Neural cell (in vitro differentiated cells): ENCODE measurements around the gene TRIM72. TPM values are rescaled to one million over a fixed set of nuclear protein-coding genes. Genes with fewer than 3 reads are reported as not detected.

ENCODE experiments used
- H2AFZ ChIP-seq: fragments of 200-600, 300-800 bp; sonication (generic), shearing (Covaris generic); 2 replicates; pipeline ENCODE4 v1.6.0; 2014; ENCODE audit warnings: low read depth, mild to moderate bottlenecking, antibody characterized with exemption, low read length, moderate library complexity
- H3F3A ChIP-seq: fragments of 200-600 bp; shearing (Covaris generic); 2 replicates; pipeline ENCODE4 v1.6.1; 2016; ENCODE audit warnings: mild to moderate bottlenecking, moderate library complexity, mixed read lengths, antibody characterized with exemption, low read length; ENCODE audit not compliant: insufficient read depth, poor library complexity, severe bottlenecking
- H3K27ac ChIP-seq: fragments of 200-600, 300-800 bp; sonication (generic), shearing (Covaris generic); 2 replicates; pipeline ENCODE4 v1.5.1; 2014; ENCODE audit warnings: mild to moderate bottlenecking, low read length, moderate library complexity
- H3K27me3 ChIP-seq: fragments of 300-800, 200-600 bp; sonication (generic), shearing (Covaris generic); 2 replicates; pipeline ENCODE4 v1.6.0; 2014; ENCODE audit warnings: mild to moderate bottlenecking, low read depth, low read length, moderate library complexity; ENCODE audit not compliant: insufficient read depth
- H3K36me3 ChIP-seq: fragments of 300-800, 200-600 bp; sonication (generic), shearing (Covaris generic); 2 replicates; pipeline ENCODE4 v1.5.1; 2014; ENCODE audit warnings: mild to moderate bottlenecking, antibody characterized with exemption, low read length, moderate library complexity; ENCODE audit not compliant: insufficient read depth
- H3K4me2 ChIP-seq: fragments of 300-800, 200-600 bp; sonication (generic), shearing (Covaris generic); 2 replicates; pipeline ENCODE4 v1.6.0; 2014; ENCODE audit warnings: mild to moderate bottlenecking, low read length
- H3K4me3 ChIP-seq: fragments of 300-800, 200-600 bp; sonication (generic), shearing (Covaris generic); 2 replicates; pipeline ENCODE4 v1.5.1; 2014; ENCODE audit warnings: mild to moderate bottlenecking, low read length, moderate library complexity
- H3K79me2 ChIP-seq: fragments of 200-600 bp; shearing (Covaris generic); replicated peaks from 2 replicates; pipeline ENCODE4 v1.6.0; 2014; ENCODE audit warnings: mild to moderate bottlenecking, low read length, moderate library complexity; ENCODE audit not compliant: insufficient read depth
- H3K9ac ChIP-seq: fragments of 300-800, 200-600 bp; sonication (generic), shearing (Covaris generic); 2 replicates; pipeline ENCODE4 v1.6.1; 2016; ENCODE audit warnings: mild to moderate bottlenecking, low read length, mixed read lengths
- H3K9me2 ChIP-seq: fragments of 200-600 bp; shearing (Covaris generic); 2 replicates; pipeline ENCODE4 v1.6.1; 2016; ENCODE audit warnings: mild to moderate bottlenecking, low read length, mixed read lengths; ENCODE audit not compliant: insufficient read depth
- H3K9me3 ChIP-seq: fragments of 200-600, 300-800 bp; sonication (generic), shearing (Covaris generic); 2 replicates; pipeline ENCODE4 v1.6.1; 2016; ENCODE audit warnings: mild to moderate bottlenecking, mixed run types, low read length, moderate library complexity, mixed read lengths
- H4K20me1 ChIP-seq: fragments of 200-600 bp; shearing (Covaris generic); 2 replicates; pipeline ENCODE4 v1.6.1; 2016; ENCODE audit warnings: mild to moderate bottlenecking, mixed run types; ENCODE audit not compliant: insufficient read depth
- EP300 ChIP-seq: fragments of 450-650 bp; conservative IDR thresholded peaks from 2 replicates; pipeline ENCODE4 v1.6.1; 2014; ENCODE audit warnings: antibody characterized with exemption, mild to moderate bottlenecking, moderate library complexity; ENCODE audit not compliant: poor library complexity, severe bottlenecking
- EZH2 ChIP-seq: fragments of 200-600, 300-800 bp; shearing (Covaris generic), sonication (generic); IDR thresholded peaks from 2 replicates; pipeline ENCODE4 v1.6.1; 2014; ENCODE audit warnings: antibody characterized with exemption, low read length, borderline replicate concordance, mild to moderate bottlenecking; ENCODE audit not compliant: insufficient read depth, poor library complexity, severe bottlenecking
- MXI1 ChIP-seq: fragments of 450-650 bp; conservative IDR thresholded peaks from 2 replicates; pipeline ENCODE4 v1.6.1; 2014; ENCODE audit warnings: antibody characterized with exemption, mild to moderate bottlenecking; ENCODE audit not compliant: poor library complexity, severe bottlenecking
- POLR2AphosphoS5 ChIP-seq: IDR thresholded peaks from 2 replicates; pipeline ENCODE4 v1.6.1; 2012
- RAD21 ChIP-seq: fragments of 450-650 bp; conservative IDR thresholded peaks from 2 replicates; pipeline ENCODE4 v1.6.1; 2014; ENCODE audit warnings: antibody characterized with exemption, mild to moderate bottlenecking, moderate library complexity
- SMC3 ChIP-seq: fragments of 450-650 bp; conservative IDR thresholded peaks from 2 replicates; pipeline ENCODE4 v1.6.1; 2014; ENCODE audit warnings: antibody characterized with exemption, mild to moderate bottlenecking, moderate library complexity; ENCODE audit not compliant: poor library complexity
- TAF1 ChIP-seq: IDR thresholded peaks from 2 replicates; pipeline ENCODE4 v1.6.1; 2012; ENCODE audit warnings: low read depth
- polyA plus RNA-seq: library from polyadenylated mRNA; depleted of rRNA; stranded (reverse); fragments of >200 nt; gene quantifications from 2 replicates; pipeline ENCODE4 v1.2.3, GENCODE V29; 2014
- TF ChIP-seq, protein P1 (sequence below): IDR thresholded peaks from 2 replicates; pipeline ENCODE4 v1.6.1; 2012; ENCODE audit warnings: borderline replicate concordance
- TF ChIP-seq, protein P2 (sequence below): fragments of 450-650 bp; IDR thresholded peaks from 2 replicates; pipeline ENCODE4 v1.5.1; 2014; ENCODE audit warnings: antibody characterized with exemption, mild to moderate bottlenecking, moderate library complexity; ENCODE audit not compliant: poor library complexity, severe bottlenecking

The TRIM72 gene
- polyA plus RNA-seq, 1 donor from 2014 or later: 0.05 TPM

DNA sequence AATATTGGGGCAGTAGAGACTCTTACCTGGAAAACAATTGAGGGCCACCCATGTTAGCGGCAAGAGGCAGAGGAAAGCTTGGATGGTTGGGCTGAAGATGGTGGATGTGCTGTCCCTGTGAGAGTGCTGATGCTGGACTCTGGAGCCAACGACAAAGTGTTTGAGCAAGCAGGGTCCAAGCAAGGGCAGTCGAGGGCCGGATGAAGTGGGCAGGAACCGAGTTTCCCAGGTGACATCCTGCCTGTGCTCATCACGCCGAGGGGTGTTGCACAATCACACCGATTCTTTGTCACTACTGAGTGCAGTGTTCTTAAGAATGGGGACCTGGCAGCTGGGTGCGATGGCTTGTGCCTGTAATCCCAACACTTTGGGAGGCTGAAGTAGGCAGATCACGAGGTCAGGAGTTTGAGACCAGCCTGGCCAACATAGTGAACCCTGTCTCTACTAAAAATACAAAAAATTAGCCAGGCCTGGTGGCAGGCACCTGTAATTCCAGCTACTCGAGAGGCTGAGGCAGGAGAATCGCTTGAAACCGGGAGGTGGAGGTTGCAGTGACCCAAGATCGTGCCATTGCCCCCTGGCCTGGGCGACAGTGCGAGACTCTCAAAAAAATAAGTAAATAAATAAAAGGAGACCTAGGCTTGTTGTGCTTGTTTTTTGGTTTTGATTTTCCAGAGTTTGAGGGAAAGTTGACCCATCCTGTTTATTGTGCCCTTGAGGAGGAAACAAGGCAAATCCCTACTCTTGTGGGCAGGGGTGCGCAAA lies 17.4 kb upstream of the TRIM72 start:
- no peak overlapping the region for H3K9ac ChIP-seq
- no peak overlapping the region for H2AFZ ChIP-seq
- no peak overlapping the region for H3K4me2 ChIP-seq
- H3F3A ChIP-seq: no peaks in the 10 kb centered on the region
- H3K9me2 ChIP-seq: no peaks in the 10 kb centered on the region
- H4K20me1 ChIP-seq: peaks cover 7% of the 10 kb centered on the region
- H3K4me3 ChIP-seq: no peak overlapping the region
- peaks cover 5% of the 10 kb centered on the region for H3K27me3 ChIP-seq
- TF ChIP-seq, protein P1, sequence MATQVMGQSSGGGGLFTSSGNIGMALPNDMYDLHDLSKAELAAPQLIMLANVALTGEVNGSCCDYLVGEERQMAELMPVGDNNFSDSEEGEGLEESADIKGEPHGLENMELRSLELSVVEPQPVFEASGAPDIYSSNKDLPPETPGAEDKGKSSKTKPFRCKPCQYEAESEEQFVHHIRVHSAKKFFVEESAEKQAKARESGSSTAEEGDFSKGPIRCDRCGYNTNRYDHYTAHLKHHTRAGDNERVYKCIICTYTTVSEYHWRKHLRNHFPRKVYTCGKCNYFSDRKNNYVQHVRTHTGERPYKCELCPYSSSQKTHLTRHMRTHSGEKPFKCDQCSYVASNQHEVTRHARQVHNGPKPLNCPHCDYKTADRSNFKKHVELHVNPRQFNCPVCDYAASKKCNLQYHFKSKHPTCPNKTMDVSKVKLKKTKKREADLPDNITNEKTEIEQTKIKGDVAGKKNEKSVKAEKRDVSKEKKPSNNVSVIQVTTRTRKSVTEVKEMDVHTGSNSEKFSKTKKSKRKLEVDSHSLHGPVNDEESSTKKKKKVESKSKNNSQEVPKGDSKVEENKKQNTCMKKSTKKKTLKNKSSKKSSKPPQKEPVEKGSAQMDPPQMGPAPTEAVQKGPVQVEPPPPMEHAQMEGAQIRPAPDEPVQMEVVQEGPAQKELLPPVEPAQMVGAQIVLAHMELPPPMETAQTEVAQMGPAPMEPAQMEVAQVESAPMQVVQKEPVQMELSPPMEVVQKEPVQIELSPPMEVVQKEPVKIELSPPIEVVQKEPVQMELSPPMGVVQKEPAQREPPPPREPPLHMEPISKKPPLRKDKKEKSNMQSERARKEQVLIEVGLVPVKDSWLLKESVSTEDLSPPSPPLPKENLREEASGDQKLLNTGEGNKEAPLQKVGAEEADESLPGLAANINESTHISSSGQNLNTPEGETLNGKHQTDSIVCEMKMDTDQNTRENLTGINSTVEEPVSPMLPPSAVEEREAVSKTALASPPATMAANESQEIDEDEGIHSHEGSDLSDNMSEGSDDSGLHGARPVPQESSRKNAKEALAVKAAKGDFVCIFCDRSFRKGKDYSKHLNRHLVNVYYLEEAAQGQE: no peak
- TF ChIP-seq, protein P2, sequence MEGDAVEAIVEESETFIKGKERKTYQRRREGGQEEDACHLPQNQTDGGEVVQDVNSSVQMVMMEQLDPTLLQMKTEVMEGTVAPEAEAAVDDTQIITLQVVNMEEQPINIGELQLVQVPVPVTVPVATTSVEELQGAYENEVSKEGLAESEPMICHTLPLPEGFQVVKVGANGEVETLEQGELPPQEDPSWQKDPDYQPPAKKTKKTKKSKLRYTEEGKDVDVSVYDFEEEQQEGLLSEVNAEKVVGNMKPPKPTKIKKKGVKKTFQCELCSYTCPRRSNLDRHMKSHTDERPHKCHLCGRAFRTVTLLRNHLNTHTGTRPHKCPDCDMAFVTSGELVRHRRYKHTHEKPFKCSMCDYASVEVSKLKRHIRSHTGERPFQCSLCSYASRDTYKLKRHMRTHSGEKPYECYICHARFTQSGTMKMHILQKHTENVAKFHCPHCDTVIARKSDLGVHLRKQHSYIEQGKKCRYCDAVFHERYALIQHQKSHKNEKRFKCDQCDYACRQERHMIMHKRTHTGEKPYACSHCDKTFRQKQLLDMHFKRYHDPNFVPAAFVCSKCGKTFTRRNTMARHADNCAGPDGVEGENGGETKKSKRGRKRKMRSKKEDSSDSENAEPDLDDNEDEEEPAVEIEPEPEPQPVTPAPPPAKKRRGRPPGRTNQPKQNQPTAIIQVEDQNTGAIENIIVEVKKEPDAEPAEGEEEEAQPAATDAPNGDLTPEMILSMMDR: no peak
- TF ChIP-seq POLR2AphosphoS5 (no peak), TAF1 (no peak), EZH2 (no peak), EP300 (no peak), MXI1 (no peak), SMC3 (no peak), RAD21 (no peak)
- no peaks in the 10 kb centered on the region for H3K79me2 ChIP-seq
- H3K9me3 ChIP-seq: no peaks in the 10 kb centered on the region
- H3K27ac ChIP-seq: no peak overlapping the region
- peaks cover 14% of the 10 kb centered on the region for H3K36me3 ChIP-seq

DNA sequence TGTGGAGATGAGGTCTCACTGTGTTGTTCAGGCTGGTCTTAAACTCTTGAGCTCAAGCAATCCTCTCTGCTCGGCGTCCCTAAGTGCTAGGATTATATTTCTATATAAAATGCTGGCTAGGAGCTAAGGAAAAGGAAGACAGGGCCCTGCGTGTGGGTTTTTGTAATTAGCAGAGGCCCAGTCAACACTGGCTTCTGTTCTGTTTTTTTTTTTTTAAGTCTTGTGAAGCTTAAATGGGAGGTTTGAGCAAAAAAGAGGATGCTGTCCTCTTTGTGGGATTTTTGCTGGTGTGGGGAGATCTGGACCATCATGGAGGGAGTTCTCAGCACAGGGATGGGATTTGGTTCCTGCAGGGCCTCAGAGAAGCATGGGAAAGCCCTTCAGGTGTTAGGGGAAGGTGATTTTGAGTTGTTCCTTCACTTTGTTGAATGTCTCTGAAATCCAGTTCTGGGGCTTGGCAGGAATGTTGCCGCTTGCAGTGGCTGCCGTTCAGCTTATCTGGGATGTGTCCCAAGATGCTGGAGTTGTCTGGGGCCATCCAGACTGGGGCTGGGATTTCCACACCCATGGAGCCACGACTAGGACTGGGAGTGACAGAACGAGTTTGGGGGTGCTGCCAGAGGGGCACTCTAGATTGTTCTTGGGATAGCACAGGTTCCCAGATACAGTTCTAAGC lies 15.6 kb upstream of the TRIM72 start:
- Histone ChIP-seq H3F3A (no peaks in the 10 kb centered on the region), H3K9me2 (no peaks in the 10 kb centered on the region), H3K27ac (no peak overlapping the region), H3K4me2 (no peak overlapping the region), H3K27me3 (peaks cover 24% of the 10 kb centered on the region), H3K4me3 (no peak overlapping the region), H3K36me3 (peaks cover 9% of the 10 kb centered on the region), H4K20me1 (peaks cover 6% of the 10 kb centered on the region), H3K9ac (no peak overlapping the region), H3K79me2 (no peaks in the 10 kb centered on the region), H3K9me3 (no peaks in the 10 kb centered on the region), H2AFZ (no peak overlapping the region)
- TF ChIP-seq EZH2 (no peak), POLR2AphosphoS5 (no peak), EP300 (no peak)
- TF ChIP-seq, protein P1: no peak
